ENCODE measurements around the gene ADAT1.
"Not testable (repeated sequence)": the region's sequence is repeated elsewhere in the genome, so short reads cannot be mapped to it uniquely, and the experiment has no call there.

ADAT1 gene

DNA sequence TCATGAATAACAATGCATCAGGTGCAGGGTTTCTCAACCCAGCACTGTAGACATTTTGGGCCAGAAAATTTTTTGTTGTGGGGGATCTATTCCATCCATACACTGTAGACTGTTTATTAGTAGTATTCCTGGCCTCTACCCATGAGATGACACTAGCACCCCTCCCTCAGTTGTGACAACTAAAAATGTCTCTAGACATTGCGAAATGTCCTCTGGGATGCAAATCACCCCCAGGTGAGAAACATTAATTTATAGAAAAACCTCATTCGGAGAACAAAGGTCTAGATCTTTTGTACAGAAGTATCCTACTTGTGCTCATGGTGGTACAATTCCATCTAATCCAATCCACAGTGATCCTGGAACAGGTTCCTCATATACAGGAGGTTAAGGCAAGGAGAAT lies 4.3 kb downstream of the ADAT1 start:
- no peak for DNase-seq

DNA sequence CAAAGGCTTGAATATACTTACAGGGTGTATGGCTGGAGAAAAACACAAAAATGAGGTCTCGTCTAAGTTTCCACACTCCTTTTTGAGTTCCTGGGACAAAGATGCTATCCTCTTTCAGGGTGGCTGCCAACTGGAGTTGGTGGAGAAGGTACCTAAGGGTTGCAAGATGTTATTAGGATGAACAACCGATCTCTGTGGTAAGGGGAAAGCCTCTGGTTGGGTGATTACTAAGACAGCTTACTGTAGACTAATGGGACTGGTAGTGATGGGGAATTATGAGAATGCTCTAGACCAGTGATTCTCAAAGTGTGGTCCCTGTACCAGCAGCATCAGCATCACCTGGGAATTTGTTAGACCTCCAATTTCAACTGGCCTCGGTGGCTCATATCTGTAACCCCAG lies 6.0 kb downstream of the ADAT1 start:
- no peak for DNase-seq

DNA sequence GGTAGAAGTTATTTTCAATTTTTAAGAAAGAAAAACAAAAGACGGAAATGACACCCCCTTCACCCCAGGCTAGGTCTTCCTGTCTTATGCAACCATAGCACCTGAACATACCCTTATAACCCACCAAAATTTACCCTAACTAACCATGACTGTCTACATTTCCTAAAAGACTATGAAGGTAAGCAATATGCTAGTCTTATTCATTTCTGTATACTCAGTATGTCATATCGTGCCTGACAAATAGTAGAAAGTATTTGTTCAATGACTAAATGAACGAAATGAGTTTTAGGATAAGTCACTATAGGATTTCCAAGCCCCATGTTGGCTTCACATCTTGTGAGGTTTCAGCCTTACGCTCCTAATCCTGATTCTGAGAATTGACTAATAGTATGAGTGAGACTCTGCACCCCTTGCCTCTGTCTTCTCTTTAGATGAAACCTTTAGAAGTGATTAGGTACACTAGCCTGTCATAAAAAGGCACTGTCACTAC lies 6.5 kb downstream of the ADAT1 start:
- no peak for DNase-seq

DNA sequence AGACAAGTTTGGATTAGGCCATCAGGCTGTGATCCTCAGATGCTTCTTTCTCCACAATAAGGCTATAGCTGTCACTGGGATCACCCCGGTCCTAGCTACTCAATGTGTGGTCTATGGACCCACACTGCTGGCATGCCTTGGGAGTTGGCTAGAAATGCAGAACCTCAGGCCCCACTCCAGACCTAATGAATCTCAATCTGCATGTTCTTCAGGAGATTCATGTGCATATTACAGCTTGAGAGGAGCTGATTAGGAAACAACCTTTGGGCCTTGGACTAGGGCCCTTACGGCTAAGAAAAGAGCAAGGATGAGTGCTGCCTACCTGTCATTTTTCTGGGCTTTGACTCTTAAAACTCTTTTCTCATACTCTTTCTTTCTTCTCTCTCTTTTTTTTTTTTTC lies 7.5 kb downstream of the ADAT1 start:
- no peak for DNase-seq

DNA sequence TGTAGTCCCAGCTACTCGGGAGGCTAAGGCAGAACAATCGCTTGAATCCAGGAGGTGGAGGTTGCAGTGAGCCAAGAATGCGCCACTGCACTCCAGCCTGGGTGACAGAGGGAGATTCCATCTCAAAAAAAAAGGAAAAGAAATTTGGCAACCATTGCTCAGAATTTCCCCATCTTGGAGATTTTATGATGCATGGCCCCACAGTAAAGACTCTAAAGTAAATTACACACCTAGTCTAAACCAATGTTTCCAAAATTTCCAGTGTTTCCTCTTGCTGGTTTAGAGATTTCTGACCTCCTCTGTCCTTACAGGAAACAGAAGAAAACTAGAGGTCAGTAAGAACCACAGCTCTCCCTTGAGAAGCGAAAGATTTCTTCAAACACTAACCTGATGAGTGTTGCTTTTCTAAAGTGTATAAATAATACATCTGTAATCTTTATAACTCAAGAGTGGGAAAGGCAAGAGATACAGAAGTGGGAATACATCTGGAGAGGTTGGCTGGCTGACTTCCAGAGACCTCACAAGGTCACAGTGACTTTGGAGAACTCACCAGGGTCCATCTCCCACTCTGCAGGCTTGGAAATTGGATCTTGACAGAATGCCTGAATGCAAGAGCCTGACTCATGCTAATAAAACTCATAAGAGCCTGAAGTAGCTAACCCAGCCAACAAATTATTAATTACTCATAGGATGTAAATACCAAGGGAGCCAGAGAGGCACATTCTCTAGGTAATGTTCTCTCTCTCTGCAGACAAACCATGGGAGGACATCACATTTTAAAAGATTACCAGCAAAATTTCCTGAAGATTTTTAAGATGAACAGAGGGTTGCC lies 8.8 kb downstream of the ADAT1 start:
- DNase-seq = no peak

DNA sequence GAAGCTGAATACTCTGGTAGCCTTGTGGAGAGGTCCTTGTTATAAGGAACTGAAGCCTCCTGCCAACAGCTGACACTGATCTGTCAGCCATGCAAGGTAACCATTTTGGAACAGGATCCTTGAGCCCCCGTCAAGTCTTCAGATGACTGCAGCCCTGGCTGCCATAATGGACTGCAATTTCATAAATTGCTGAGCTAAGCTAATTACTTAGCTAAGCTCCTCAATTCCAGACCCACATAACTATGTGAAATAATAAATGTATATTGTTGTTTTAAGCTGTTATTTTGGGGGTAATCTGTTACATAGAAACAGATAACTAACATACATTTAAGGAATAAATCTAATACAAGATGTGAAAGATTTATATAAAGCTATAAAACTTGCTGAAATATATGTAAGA lies 16.6 kb downstream of the ADAT1 start:
- no peak for DNase-seq

DNA sequence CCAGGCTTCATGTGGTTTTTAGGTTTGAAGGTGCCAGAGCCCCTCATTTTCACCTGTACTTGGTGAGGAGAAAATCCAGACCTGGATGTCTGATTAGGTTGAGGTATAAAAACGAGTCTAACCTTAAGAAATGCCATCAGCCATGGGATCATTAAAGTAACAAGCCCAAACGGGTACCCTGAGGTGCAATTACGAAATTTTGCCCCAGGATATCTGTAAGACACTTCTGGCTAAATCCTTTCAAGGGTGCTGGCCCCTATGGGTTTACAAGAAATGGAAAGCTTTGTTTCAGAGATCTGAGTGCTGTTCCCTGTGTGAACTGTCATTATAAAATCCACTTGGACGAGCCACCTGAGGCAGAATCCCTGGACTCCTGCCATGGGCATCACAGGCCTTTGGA lies 19.8 kb downstream of the ADAT1 start:
- DNase-seq = no peak

DNA sequence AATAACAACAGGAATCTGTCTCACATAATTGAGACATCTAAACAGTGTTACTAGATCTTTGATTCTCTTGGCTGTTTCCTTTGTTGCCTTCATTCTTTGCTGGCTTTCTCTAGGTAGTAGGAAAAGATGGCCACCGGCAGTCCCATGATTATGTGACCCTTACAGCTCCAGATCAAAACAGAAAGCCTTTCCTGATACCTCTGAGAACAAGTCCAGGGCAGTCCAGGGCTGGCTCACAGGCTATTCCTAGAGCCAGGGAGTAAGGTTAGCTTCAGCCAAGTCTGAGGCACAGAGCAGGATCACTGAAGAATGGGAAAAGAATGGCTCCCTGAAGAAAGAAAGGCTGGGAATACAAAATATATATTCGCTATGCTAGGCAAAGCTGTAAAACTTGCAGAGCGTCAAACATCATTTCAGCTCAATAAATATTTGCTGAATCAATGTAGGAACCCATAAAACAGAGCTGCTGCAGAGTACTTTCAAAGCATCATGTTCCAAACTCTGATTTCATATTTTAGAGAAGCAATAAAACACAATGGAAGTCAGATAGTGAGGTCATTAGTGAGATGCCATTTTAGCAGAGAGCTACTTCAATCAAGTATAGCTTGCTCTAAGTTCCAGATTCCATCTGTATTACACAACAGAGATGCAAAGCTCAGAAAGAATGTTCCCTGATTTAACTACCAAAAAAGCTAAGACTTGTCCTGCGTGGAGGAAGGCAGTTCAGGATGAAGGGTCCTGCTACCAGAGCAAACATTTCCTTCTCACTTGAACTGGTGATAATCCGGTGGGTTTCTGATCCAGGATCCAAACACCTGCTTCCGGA lies 23.4 kb downstream of the ADAT1 start:
- no peak for DNase-seq

DNA sequence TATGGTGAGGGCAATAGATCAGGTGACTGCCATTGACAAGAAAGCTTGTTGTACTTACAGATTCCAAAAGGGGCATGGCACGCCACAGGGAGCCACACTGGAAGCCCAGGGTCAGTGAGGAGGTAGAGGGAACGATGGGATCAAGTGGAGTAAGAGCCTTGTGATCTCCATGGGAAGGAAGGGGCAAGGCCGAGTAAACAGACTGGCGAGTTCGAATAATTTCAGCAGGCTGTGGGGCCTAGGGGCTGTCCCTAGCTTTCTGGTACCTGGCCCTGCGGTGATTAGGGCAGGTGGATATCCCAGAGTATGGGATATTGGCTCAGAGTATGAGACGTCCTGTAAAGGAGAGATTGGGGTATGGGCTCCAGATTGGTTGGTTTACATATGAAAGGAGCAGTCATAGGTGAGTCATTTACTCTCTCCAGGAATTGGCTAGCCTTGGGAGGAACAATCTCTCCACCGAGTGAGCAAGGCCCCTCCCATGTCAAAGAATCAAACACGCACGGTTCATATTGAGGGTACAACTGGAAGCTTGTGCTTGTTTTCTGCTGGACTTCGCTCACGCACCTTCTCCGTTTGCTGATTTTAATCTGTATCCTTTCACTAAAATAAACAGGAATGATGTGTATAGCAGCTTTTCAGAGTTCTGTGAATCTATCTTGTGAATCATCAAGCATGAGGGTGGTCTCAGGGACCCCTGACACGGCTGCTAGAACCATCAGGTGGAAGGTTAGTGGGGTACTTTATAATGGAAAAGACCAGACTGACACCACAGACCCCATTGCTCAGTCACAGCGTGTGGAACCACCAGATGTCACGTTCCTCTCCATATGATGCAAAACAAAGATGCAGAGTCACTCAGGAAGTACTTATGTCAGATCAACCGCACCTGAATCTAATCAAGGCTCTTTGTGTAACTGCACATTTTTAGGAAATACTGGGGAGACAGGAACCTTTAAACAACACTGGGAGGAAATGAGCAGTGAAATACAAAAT lies 29.0 kb downstream of the ADAT1 start:
- DNase-seq = peak; percentile 6

DNA sequence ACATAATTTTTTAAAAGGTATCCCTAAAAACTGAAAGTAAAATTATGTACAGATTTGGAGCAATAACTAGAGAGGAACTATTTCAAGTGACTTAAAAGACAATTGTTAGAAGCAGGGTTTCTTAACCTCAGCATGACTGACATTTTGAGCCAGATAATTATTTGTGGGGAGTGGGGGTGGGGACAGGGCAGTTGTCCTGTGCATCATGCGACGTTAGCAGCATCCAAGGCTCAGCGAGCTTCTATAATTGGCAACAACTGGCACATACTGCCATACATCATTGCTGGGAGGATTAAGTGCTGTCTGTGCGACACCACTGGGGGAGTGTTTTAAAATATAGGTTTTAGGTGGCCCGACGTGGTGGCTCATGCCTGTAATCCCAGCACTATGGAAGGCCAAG lies 29.8 kb downstream of the ADAT1 start:
- DNase-seq = peak; percentile 51

DNA sequence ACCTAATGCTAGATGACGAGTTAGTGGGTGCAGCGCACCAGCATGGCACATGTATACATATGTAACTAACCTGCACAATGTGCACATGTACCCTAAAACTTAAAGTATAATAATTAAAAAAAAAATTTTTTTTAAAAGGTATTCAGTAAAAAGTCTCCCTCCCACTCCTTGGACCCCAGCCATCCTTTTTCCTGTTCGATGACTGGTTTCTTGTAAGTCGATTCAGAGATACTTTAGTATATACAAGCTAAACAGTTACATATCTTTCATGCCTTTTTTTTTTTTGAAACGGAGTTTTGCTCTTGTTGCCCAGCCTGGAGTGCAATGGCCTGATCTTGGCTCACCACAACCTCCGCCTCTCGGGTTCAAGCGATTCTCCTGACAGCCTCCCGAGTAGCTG lies 31.2 kb downstream of the ADAT1 start:
- not testable (repeated sequence) for DNase-seq

DNA sequence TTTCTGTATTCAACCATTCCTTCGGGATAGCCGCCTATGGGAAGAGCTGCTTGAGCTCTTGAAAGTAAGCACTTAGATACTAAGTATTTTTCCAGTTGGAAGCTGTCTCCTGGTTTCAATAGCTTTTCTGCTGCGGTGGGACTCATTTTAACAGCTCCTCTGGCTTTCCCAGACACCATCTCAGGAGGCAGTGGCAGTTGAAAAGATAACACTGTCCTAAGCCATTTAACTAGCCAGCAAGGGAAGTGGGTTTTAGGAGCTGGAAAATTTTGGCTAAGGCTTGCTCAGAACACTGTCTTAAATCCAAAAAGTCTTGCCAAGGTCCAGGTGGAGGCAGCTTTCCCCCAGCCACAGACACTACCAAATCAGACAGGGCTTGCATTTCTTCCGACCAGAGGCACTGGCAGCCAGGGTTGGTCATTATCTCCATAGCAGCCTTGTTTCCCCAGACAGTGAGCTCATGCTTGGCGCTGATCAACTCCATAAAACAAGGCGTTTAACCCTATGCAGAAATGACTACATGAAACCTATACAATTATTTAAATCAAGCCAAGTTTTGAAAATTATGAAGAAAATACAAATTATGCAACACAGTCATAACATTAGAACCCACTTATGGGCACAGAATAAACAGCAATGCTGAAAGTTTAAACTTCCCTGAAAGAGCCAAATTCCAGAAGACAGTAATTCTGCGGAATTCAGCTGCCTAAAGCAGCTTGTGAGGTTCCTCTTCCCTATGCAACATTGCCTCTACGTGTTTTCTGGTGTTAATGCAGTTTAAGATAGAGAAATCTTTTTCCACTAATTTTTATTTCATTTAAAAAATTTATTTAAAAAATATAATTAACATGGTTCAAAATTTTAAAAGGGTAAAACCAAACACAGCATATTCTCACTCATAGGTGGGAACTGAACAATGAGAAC lies 31.9 kb downstream of the ADAT1 start:
- peak; percentile 18 for DNase-seq

DNA sequence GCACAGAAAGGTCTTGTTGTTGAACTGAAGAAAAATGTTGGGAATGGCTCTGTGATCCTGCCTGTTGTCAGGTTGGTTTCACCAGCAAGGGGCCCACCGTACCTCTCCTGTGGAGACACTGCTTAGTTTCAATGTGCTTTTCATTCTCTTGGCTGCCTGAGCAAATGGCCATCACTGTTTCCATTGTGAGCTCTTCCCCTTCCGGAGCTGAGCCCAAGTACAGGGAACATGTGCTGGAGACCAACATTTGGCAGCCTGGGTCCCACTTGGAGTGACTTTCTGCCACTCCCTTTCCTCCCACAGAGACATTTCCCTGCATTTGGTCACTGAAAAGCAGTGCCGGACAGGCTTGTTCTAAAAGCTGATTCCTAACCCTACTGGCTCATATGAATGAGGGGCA lies 33.8 kb downstream of the ADAT1 start:
- no peak for DNase-seq

DNA sequence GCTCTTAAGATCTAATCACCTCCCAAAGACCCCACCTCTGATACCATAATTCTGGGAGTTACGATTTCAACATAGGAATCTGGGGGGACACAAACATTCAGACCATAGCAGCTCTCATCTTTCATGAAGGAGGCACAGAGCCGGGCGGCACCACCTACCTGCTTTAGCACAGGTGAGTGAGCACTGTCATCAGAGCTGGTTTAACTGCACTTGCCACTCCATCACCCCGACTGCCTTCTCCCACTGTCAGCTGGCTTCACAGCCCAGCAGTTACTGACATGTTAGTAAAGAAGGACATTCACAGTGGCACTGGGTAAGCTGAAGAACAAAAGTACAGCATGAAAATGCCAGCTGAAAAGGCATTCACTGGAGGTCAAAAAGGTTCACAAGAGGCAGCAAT lies 34.4 kb downstream of the ADAT1 start:
- DNase-seq = no peak

DNA sequence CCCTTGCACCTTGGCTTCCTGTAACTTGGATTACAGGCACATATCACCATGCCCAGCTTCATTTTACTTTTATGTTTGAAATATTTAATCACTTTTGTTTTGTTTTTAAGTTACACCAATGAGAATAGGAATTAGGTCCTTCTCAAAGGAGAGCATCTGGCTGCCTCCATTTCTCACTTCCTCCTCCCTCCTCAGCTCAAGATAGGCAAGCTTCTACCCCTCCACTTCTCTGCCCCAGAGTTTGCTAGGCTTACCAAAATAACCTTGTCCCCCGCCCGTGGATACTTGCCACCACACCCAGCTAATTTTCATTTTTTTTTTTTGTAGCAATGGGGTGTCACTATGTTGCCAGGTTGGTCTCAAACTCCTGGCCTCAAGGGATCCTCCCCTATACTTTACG lies 39.0 kb downstream of the ADAT1 start:
- no peak for DNase-seq

DNA sequence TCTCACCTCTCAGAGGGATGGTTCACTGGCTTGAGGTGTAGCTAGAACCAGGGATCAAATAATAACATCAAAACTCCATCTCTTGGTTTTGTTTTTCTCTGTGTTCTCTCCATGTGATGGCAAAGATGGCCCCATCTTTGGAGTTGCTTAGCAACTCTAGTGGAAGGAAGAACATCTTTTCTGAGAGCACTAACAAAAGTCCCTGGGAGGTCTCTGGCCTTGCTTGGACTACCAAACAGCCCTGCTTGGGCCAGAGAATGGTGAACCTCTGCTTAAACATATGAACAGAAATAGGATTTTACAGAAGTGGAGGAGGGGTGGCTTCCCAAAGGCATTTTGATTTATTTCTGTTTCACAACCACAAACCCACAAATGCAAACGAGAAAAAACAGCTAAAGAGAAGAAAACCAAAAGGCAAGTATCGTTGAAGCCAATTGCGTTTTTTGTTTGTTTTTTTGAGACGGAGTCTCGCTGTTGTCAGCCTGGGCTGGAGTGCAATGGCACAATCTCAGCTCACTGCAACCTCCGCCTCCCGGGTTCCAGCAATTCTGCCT lies 43.7 kb downstream of the ADAT1 start:
- no peak for DNase-seq

DNA sequence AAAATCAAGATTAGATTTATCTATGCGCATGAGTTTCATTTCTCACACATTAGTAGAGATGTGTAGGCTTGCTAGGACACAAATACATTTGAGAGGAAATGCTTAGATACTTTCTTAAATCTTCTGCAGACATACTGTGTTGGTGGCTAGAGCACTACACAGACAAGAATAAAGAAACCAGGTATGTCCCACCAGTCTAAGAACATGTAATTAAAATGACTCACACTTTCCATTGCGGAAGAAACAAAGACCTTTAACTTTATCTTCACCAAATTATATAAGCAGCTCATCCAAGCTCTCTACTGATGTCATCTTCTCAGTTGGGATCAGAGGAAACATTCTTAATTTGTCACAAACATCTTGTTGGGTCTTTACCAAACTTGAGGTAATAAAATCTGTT lies 44.4 kb downstream of the ADAT1 start:
- no peak for DNase-seq

DNA sequence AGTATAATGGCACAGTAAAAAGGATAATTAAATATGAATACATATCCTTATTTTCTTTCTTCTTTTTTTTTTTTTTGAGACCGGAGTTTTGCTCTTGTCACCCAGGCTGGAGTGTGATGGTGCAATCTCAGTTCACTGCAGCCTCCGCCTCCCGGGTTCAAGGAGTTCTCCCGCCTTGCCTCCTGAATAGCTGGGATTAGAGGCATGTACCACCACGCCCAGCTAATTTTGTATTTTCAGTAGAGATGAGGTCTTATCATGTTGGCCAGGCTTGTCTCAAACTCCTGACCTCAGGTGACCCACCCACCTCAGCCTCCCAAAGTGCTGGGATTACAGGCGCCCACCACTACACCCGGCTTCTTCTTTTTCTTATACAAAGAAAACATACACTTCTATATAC lies 44.9 kb downstream of the ADAT1 start:
- no peak for DNase-seq

DNA sequence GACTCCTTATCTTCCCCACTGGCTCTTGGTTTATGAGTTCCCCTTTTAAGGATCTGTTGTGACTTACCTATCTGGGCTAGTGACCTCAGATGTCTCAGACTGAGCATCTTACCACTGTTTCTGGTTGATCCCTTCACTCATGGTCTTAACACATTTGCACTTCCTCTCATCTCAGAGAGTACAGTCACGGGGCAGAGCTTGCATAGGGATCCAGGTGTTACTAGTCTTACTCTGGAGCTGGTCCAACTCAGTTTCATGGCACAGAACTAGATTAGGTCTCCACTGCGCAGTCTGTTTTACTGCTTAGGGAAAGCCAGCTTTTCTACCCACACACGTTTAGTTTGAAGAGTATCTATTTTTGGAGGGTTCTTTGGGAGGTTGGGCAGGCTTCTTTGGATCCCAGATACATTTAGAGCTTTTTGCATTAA lies 46.7 kb downstream of the ADAT1 start:
- DNase-seq = no peak

DNA sequence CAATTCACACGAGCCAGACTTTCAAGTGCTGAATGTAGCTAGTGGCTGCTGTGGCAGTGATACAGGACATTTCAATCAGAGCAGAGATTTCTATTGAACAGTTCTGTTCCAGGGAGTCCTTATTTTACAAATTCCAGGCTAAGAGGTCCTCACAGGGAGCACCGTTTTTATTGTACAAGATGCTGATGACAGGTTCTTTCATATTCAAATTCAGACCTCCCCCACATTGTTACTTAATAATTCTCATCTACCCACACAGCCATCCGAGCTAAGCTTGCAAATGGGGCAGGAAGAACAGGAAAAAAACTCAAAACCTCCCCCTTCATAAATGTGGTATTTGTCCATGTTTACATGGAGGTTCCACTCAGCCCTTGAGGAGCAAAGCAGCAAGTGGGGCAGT lies 47.1 kb downstream of the ADAT1 start:
- DNase-seq = no peak

DNA sequence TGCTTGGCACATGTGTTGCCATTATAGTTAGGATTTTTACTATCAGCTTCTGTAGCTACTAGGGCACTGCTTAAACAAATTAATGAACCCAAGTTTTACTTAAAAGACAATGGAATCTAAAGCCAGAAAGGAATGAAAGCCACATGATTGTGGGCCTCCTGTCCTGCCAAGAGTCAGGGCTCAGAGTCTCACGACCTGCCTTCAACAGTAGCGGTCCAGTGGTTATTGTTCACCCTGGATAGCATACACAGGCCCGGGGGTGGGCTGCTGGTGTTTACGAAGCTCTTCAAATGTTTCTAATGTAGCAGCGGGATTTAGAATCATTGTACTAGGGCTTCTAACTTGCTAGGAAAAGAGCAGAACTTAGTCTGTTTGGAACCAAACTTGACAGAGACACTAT lies 49.1 kb downstream of the ADAT1 start:
- no peak for DNase-seq

Measured in NCI-H2227 treated with DMSO at 0.1 percent for 48 hours (cell line).